ENCODE data around the gene SLC9A1. TPM values are rescaled to one million over a fixed set of nuclear protein-coding genes. Genes with fewer than 3 reads are reported as not detected.

Gene SLC9A1
- total and polyA plus RNA-seq, 10 of the 15 experiments (the other 5 are each of a cell fraction or from before 2014, with no cell fraction given), result 0.87 to 21.4 (median 4.3) TPM

DNA sequence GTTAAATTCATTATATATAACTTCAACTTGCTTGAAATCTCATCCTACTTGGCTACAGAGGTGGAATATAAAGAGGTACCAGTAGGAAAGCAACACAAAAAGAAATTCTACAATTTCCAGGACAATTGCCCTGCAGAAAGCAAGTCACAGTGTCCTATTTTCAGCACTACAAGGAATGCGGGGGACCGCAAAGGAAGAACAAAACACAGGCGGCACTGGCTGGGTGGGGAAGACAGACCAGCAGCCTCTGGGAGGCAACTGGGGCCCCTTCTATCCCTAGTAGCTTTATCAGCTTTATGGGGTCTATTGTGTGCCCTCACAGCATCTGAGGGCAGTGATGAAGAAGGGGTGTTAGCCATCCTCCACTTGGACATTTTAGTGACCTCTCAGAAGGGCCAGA, 30.5 kb downstream of the SLC9A1 start:
- RAD21 ChIA-PET (ENCODE audit: unreplicated experiment), result no interaction called here
- H3K27me3 ChIP-seq (replicated peaks in 1 of 2; ENCODE audit: control insufficient read depth in 2 of 2, insufficient read depth in 2 of 2, low read length in 1 of 2), result no peaks in the 10 kb centered on the region
- intact Hi-C loops (cut with micrococcal nuclease; ENCODE audit: unreplicated experiment) (no loop called here), in situ Hi-C loops (cut with MboI) (no loop called here)
- 92% methylated on average over 3 of the region's 3 CpGs for WGBS (ENCODE audit: insufficient coverage, insufficient replicate concordance, low lambda C conversion rate, missing lambda C conversion rate)
- CTCF ChIA-PET, result interaction anchor here (0.6 to 1.3 kb wide), 4 partner anchors 10 to 1237 kb away, joined by 3 read pairs; partner anchors contain the start of gene SLC9A1
- POLR2A ChIA-PET, result interaction anchor here (0.7 to 1.5 kb wide), 3 partner anchors 12 to 177 kb away, joined by 3 to 4 read pairs (median 4); no protein-coding TSS in a partner anchor
- SMC1A ChIA-PET (ENCODE audit: uncharacterized antibody, unreplicated experiment), result no interaction called here
- no peak overlapping the region for H3K27ac ChIP-seq (ENCODE audit: control insufficient read depth, insufficient read depth)
- ATAC-seq (no peak), DNase-seq (ENCODE audit: low read depth, low spot score) (no peak), FAIRE-seq (no peak)
- no peaks in the 10 kb centered on the region for H3K9me3 ChIP-seq (replicated peaks; ENCODE audit: control insufficient read depth, insufficient read depth, low read length)
- H3K9ac ChIP-seq (ENCODE audit: control insufficient read depth, insufficient read depth, low read length), result no peak overlapping the region
- H2AFZ ChIP-seq (ENCODE audit: control insufficient read depth, low read depth, low read length), result no peak overlapping the region
- no peaks in the 10 kb centered on the region; a peak in 2 of 4 replicates for H3K36me3 ChIP-seq (ENCODE audit: control insufficient read depth in 2 of 2, insufficient read depth in 2 of 2, low read length in 1 of 2)
- TF ChIP-seq RELA (IDR thresholded peaks at IDR 0.05; ENCODE audit: borderline replicate concordance, partially characterized antibody), result no peak
- TF ChIP-seq, protein P1, sequence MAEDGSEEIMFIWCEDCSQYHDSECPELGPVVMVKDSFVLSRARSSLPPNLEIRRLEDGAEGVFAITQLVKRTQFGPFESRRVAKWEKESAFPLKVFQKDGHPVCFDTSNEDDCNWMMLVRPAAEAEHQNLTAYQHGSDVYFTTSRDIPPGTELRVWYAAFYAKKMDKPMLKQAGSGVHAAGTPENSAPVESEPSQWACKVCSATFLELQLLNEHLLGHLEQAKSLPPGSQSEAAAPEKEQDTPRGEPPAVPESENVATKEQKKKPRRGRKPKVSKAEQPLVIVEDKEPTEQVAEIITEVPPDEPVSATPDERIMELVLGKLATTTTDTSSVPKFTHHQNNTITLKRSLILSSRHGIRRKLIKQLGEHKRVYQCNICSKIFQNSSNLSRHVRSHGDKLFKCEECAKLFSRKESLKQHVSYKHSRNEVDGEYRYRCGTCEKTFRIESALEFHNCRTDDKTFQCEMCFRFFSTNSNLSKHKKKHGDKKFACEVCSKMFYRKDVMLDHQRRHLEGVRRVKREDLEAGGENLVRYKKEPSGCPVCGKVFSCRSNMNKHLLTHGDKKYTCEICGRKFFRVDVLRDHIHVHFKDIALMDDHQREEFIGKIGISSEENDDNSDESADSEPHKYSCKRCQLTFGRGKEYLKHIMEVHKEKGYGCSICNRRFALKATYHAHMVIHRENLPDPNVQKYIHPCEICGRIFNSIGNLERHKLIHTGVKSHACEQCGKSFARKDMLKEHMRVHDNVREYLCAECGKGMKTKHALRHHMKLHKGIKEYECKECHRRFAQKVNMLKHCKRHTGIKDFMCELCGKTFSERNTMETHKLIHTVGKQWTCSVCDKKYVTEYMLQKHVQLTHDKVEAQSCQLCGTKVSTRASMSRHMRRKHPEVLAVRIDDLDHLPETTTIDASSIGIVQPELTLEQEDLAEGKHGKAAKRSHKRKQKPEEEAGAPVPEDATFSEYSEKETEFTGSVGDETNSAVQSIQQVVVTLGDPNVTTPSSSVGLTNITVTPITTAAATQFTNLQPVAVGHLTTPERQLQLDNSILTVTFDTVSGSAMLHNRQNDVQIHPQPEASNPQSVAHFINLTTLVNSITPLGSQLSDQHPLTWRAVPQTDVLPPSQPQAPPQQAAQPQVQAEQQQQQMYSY (CRISPR knock-in tag; IDR thresholded peaks at IDR 0.05), result no peak
- TF ChIP-seq, protein P2, sequence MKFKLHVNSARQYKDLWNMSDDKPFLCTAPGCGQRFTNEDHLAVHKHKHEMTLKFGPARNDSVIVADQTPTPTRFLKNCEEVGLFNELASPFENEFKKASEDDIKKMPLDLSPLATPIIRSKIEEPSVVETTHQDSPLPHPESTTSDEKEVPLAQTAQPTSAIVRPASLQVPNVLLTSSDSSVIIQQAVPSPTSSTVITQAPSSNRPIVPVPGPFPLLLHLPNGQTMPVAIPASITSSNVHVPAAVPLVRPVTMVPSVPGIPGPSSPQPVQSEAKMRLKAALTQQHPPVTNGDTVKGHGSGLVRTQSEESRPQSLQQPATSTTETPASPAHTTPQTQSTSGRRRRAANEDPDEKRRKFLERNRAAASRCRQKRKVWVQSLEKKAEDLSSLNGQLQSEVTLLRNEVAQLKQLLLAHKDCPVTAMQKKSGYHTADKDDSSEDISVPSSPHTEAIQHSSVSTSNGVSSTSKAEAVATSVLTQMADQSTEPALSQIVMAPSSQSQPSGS (IDR thresholded peaks at IDR 0.05; ENCODE audit: low read length), result no peak
- no peak for TF ChIP-seq CHD1 (IDR thresholded peaks at IDR 0.05; ENCODE audit: low read depth, low read length)
- no peak for TF ChIP-seq BHLHE40 (IDR thresholded peaks at IDR 0.05; ENCODE audit: borderline replicate concordance in 1 of 2, low read depth in 2 of 2, low read length in 1 of 2)
- H3K4me1 ChIP-seq (ENCODE audit: control insufficient read depth, insufficient read depth, low read length), result no peaks in the 10 kb centered on the region
- no peak overlapping the region for H3K4me3 ChIP-seq
- H4K20me1 ChIP-seq (ENCODE audit: control insufficient read depth, insufficient read depth), result no peaks in the 10 kb centered on the region
- no TSS peak for BruUV-seq (replicated peaks)
- H3K79me2 ChIP-seq (ENCODE audit: control insufficient read depth, insufficient read depth, low read length), result no peaks in the 10 kb centered on the region
- no peak overlapping the region for H3K4me2 ChIP-seq (ENCODE audit: control insufficient read depth, insufficient read depth)

Measured in GM12878 (cell line).